Panc1 (cell line): Measurements from ENCODE around the gene SLC8B1.

Experiments
- CTCF ChIP-seq: fragments of 450-650 bp; IDR thresholded peaks from 2 replicates; pipeline ENCODE4 v1.5.1; 2017; ENCODE audit warnings: mild to moderate bottlenecking
- POLR2AphosphoS5 ChIP-seq: IDR thresholded peaks from 2 replicates; pipeline ENCODE4 v1.6.1; 2012; ENCODE audit warnings: mild to moderate bottlenecking, low read depth, low read length, moderate library complexity
- REST ChIP-seq, 2 experiments: IDR thresholded peaks; 2 replicates each; pipeline ENCODE4 v1.6.1; 2011 to 2012; ENCODE audit warnings: low read depth in 2 of 2, control low read depth in 1 of 2, low read length in 1 of 2, mild to moderate bottlenecking in 1 of 2, moderate library complexity in 1 of 2; ENCODE audit not compliant: insufficient read depth in 1 of 2
- SIN3A ChIP-seq: IDR thresholded peaks from 2 replicates; pipeline ENCODE4 v1.6.1; 2012; ENCODE audit warnings: low read depth, mild to moderate bottlenecking, low read length, moderate library complexity, borderline replicate concordance; ENCODE audit not compliant: insufficient read depth
- TCF7L2 ChIP-seq: IDR thresholded peaks from 2 replicates; pipeline ENCODE4 v1.6.1; 2011; ENCODE audit warnings: mild to moderate bottlenecking, low read depth, low read length, inconsistent platforms

GRCh38 chr12:113305281-113305856 lies 29.5 kb downstream of the SLC8B1 start:
- no peak for TF ChIP-seq CTCF
- TF ChIP-seq REST (IDR thresholded peaks at IDR 0.05; ENCODE audit: insufficient read depth in 1 of 2, low read depth in 2 of 2, low read length in 1 of 2) = no peak
- TF ChIP-seq TCF7L2 = no peak
- TF ChIP-seq POLR2AphosphoS5 = no peak
- TF ChIP-seq SIN3A = no peak
